Glutamatergic neuron (in vitro differentiated cells): ENCODE data around the gene PTAR1. TPM values are rescaled to one million over a fixed set of nuclear protein-coding genes. Genes with fewer than 3 reads are reported as not detected.

Source experiments
- DNase-seq: peaks from one replicate; pipeline ENCODE4 v3.0.0; 2022
- H3K27ac Mint-ChIP-seq: one replicate; pipeline ENCODE4 v1.8.0; 2020; ENCODE audit warnings: mild to moderate bottlenecking, mixed read lengths, inconsistent platforms; ENCODE audit not compliant: unreplicated experiment
- H3K27me3 Mint-ChIP-seq: one replicate; pipeline ENCODE4 v1.8.0; 2020; ENCODE audit warnings: mild to moderate bottlenecking, moderate library complexity, mixed read lengths, inconsistent platforms; ENCODE audit not compliant: unreplicated experiment
- H3K36me3 Mint-ChIP-seq: one replicate; pipeline ENCODE4 v1.8.0; 2020; ENCODE audit warnings: mild to moderate bottlenecking, mixed read lengths, inconsistent platforms; ENCODE audit not compliant: unreplicated experiment
- H3K4me1 Mint-ChIP-seq: one replicate; pipeline ENCODE4 v1.8.0; 2020; ENCODE audit warnings: mild to moderate bottlenecking, low read depth, mixed read lengths, inconsistent platforms; ENCODE audit not compliant: unreplicated experiment
- H3K4me3 Mint-ChIP-seq: one replicate; pipeline ENCODE4 v1.8.0; 2020; ENCODE audit warnings: mild to moderate bottlenecking, mixed read lengths, inconsistent platforms; ENCODE audit not compliant: unreplicated experiment
- H3K9me3 Mint-ChIP-seq: one replicate; pipeline ENCODE4 v1.8.0; 2020; ENCODE audit warnings: mild to moderate bottlenecking, moderate library complexity, mixed read lengths, inconsistent platforms; ENCODE audit not compliant: unreplicated experiment
- total RNA-seq: library from RNA; stranded (reverse); fragmentation: NEBNext Ultra II Directional; extraction: Animal tissue kit (Norgen Biotek cat#: 25700); gene quantifications from one replicate; pipeline ENCODE4 v1.2.1, GENCODE V29; 2021; ENCODE audit not compliant: unreplicated experiment
- TF ChIP-seq, protein P1 (sequence below): fragments of 200-600 bp; sonication (generic); IDR thresholded peaks from one replicate; pipeline ENCODE4 v1.5.0; 2021; ENCODE audit not compliant: partially characterized antibody, unreplicated experiment

PTAR1 gene
- total RNA-seq, 1 donor from 2014 or later: 49.9 TPM

GRCh38 chr9:69719367-69719766, 40.4 kb downstream of the PTAR1 start:
- Mint-ChIP-seq H3K4me1 (no peaks in the 10 kb centered on the region), H3K27me3 (no peaks in the 10 kb centered on the region), H3K27ac (no peak overlapping the region), H3K4me3 (no peak overlapping the region), H3K36me3 (peaks cover 11% of the 10 kb centered on the region), H3K9me3 (no peaks in the 10 kb centered on the region)
- no peak for DNase-seq
- TF ChIP-seq, protein P1, sequence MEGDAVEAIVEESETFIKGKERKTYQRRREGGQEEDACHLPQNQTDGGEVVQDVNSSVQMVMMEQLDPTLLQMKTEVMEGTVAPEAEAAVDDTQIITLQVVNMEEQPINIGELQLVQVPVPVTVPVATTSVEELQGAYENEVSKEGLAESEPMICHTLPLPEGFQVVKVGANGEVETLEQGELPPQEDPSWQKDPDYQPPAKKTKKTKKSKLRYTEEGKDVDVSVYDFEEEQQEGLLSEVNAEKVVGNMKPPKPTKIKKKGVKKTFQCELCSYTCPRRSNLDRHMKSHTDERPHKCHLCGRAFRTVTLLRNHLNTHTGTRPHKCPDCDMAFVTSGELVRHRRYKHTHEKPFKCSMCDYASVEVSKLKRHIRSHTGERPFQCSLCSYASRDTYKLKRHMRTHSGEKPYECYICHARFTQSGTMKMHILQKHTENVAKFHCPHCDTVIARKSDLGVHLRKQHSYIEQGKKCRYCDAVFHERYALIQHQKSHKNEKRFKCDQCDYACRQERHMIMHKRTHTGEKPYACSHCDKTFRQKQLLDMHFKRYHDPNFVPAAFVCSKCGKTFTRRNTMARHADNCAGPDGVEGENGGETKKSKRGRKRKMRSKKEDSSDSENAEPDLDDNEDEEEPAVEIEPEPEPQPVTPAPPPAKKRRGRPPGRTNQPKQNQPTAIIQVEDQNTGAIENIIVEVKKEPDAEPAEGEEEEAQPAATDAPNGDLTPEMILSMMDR: no peak

DNA sequence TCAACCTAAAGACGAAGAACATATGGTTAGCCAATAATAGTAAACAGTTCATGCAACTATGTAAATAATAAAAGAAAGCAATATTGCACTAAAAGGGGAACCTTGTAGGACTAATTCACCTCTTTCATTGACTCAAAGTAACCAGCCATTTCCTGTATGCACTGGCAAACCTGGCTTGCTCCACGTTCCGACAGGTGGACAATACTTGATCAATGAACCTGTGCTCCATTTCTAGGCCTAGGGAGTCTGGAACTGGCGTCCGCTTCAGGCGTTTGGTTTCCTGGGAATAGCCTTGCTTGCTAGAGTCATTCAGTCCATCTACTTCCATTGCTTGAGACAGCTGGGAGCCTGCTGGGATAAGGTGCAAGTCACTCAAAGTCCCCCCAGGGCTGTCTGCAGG, 41.6 kb downstream of the PTAR1 start:
- H3K4me1 Mint-ChIP-seq: no peaks in the 10 kb centered on the region
- H3K27ac Mint-ChIP-seq: no peak overlapping the region
- H3K27me3 Mint-ChIP-seq: no peaks in the 10 kb centered on the region
- H3K4me3 Mint-ChIP-seq: no peak overlapping the region
- TF ChIP-seq, protein P1: no peak
- peaks cover 11% of the 10 kb centered on the region for H3K36me3 Mint-ChIP-seq
- no peak for DNase-seq
- no peaks in the 10 kb centered on the region for H3K9me3 Mint-ChIP-seq

GRCh38 chr9:69715825-69716224, 44.0 kb downstream of the PTAR1 start:
- H3K4me3 Mint-ChIP-seq: no peak overlapping the region
- no peak overlapping the region for H3K27ac Mint-ChIP-seq
- no peaks in the 10 kb centered on the region for H3K27me3 Mint-ChIP-seq
- H3K36me3 Mint-ChIP-seq: peaks cover 4% of the 10 kb centered on the region
- no peaks in the 10 kb centered on the region for H3K9me3 Mint-ChIP-seq
- no peak for DNase-seq
- no peaks in the 10 kb centered on the region for H3K4me1 Mint-ChIP-seq
- TF ChIP-seq, protein P1: no peak

- no peak overlapping the region for H3K27ac Mint-ChIP-seq
- no peak for DNase-seq
- H3K27me3 Mint-ChIP-seq: no peaks in the 10 kb centered on the region
- no peaks in the 10 kb centered on the region for H3K9me3 Mint-ChIP-seq
- no peak overlapping the region for H3K4me3 Mint-ChIP-seq
- no peaks in the 10 kb centered on the region for H3K36me3 Mint-ChIP-seq
- TF ChIP-seq, protein P1: no peak
- no peaks in the 10 kb centered on the region for H3K4me1 Mint-ChIP-seq
Observed at GRCh38 chr9:69715096-69715495, 44.7 kb downstream of the PTAR1 start.

DNA sequence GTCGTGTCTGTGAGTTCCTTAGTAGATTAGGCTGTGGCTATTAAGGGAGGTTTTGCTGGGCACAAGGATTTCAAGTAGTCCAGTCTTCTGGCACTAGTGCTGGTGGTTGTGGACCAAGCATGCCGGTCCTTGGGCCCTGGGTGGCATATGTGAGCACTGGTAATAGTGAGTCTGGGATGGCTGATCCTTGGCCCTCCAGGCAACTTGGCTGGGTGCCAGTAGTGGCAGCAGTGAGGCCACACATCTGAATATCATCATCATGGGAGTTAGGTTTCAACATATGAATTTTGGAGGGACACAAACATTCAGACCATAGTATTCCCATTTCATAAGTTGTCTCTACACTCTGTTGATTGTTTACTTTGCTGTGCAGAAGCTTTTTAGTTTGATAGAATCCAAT, 62.3 kb downstream of the PTAR1 start:
- Mint-ChIP-seq H3K27ac (no peak overlapping the region), H3K4me3 (no peak overlapping the region), H3K9me3 (peaks cover 16% of the 10 kb centered on the region), H3K4me1 (no peaks in the 10 kb centered on the region), H3K27me3 (no peaks in the 10 kb centered on the region), H3K36me3 (peaks cover 43% of the 10 kb centered on the region)
- no peak for DNase-seq
- TF ChIP-seq, protein P1: no peak
